Measurements from ENCODE around the gene CTDSPL.

GRCh38 chr3:37852097-37852496 lies 9.6 kb upstream of the CTDSPL start:
- TF ChIP-seq, protein P1, sequence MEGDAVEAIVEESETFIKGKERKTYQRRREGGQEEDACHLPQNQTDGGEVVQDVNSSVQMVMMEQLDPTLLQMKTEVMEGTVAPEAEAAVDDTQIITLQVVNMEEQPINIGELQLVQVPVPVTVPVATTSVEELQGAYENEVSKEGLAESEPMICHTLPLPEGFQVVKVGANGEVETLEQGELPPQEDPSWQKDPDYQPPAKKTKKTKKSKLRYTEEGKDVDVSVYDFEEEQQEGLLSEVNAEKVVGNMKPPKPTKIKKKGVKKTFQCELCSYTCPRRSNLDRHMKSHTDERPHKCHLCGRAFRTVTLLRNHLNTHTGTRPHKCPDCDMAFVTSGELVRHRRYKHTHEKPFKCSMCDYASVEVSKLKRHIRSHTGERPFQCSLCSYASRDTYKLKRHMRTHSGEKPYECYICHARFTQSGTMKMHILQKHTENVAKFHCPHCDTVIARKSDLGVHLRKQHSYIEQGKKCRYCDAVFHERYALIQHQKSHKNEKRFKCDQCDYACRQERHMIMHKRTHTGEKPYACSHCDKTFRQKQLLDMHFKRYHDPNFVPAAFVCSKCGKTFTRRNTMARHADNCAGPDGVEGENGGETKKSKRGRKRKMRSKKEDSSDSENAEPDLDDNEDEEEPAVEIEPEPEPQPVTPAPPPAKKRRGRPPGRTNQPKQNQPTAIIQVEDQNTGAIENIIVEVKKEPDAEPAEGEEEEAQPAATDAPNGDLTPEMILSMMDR (conservative IDR thresholded peaks at IDR 0.05): no peak
- TF ChIP-seq EZH2 (IDR thresholded peaks at IDR 0.05; ENCODE audit: low read depth): no peak

Measured in PC-9 (cell line).